PC-3 (cell line): ENCODE measurements around the gene TMCC3. TPM values are rescaled to one million over a fixed set of nuclear protein-coding genes. Genes with fewer than 3 reads are reported as not detected.

Source experiments
- ATAC-seq: fragments of 200-7000 bp; cut with Tn5 transposase; 2 replicates; pipeline ENCODE4 v1.9.1; 2020; ENCODE audit warnings: mild to moderate bottlenecking, moderate library complexity
- BruUV-seq: library from RNA; stranded (reverse); fragments of 400-500 nt; replicated peaks from 2 replicates; lab custom pipeline; 2021; lab: Mats Ljungman, UMichigan
- CTCF ChIA-PET: fragments of 300-600 bp; sonication (Branson Sonifier 250); formaldehyde crosslinking; loops from one replicate; lab custom pipeline; 2022; ENCODE audit warnings: antibody characterized with exemption; lab: Charles Lee
- POLR2A ChIA-PET: fragments of 300-600 bp; sonication (Branson Sonifier 250); formaldehyde crosslinking; loops from one replicate; lab custom pipeline; 2022; ENCODE audit warnings: antibody characterized with exemption; ENCODE audit not compliant: unreplicated experiment; lab: Charles Lee
- DNase-seq: peaks from one replicate; pipeline ENCODE4 v3.0.0-alpha.2; 2015
- H2AFZ ChIP-seq: fragments of 300-600 bp; sonication (generic); 2 replicates; pipeline ENCODE4 v1.6.0; 2016; ENCODE audit warnings: antibody characterized with exemption, low read length
- H3F3A ChIP-seq: fragments of 300-600 bp; sonication (generic); one replicate; pipeline ENCODE4 v1.6.0; 2017; ENCODE audit warnings: antibody characterized with exemption, low read length, control low read depth, mild to moderate bottlenecking; ENCODE audit not compliant: unreplicated experiment
- H3K27ac ChIP-seq: fragments of 300-600 bp; sonication (generic); 2 replicates; pipeline ENCODE4 v1.5.1; 2016; ENCODE audit warnings: mild to moderate bottlenecking, low read length
- H3K27me3 ChIP-seq: fragments of 300-600 bp; sonication (generic); 2 replicates; pipeline ENCODE4 v1.6.1; 2016; ENCODE audit warnings: low read length, mixed read lengths
- H3K36me3 ChIP-seq: fragments of 300-600 bp; sonication (generic); 2 replicates; pipeline ENCODE4 v1.6.1; 2016; ENCODE audit warnings: low read depth, mixed run types, low read length, mixed read lengths
- H3K4me1 ChIP-seq: fragments of 300-600 bp; sonication (generic); 2 replicates; pipeline ENCODE4 v1.5.1; 2016; ENCODE audit warnings: low read length; ENCODE audit not compliant: insufficient read depth
- H3K4me2 ChIP-seq: fragments of 300-600 bp; sonication (generic); 2 replicates; pipeline ENCODE4 v1.6.0; 2016; ENCODE audit warnings: low read length
- H3K4me3 ChIP-seq: fragments of 300-600 bp; sonication (generic); 2 replicates; pipeline ENCODE4 v1.5.1; 2016; ENCODE audit warnings: mild to moderate bottlenecking, low read length, mixed read lengths
- H3K79me2 ChIP-seq: fragments of 300-600 bp; sonication (generic); 2 replicates; pipeline ENCODE4 v1.6.1; 2017; ENCODE audit warnings: low read length, mixed read lengths
- H3K9ac ChIP-seq: fragments of 300-600 bp; sonication (generic); 2 replicates; pipeline ENCODE4 v1.6.0; 2016; ENCODE audit warnings: mild to moderate bottlenecking, low read length
- H3K9me2 ChIP-seq: fragments of 300-600 bp; sonication (generic); replicated peaks from 2 replicates; pipeline ENCODE4 v1.6.1; 2016; ENCODE audit warnings: mixed run types, low read length, mixed read lengths
- H3K9me3 ChIP-seq: fragments of 300-600 bp; sonication (generic); 2 replicates; pipeline ENCODE4 v1.6.1; 2016; ENCODE audit warnings: low read length, mixed read lengths
- H4K20me1 ChIP-seq: fragments of 300-600 bp; sonication (generic); 2 replicates; pipeline ENCODE4 v1.6.1; 2016; ENCODE audit warnings: low read length, mixed read lengths
- EZH2 ChIP-seq: fragments of 300-600 bp; sonication (generic); IDR thresholded peaks from one replicate; pipeline ENCODE4 v1.6.1; 2017; ENCODE audit warnings: antibody characterized with exemption, mild to moderate bottlenecking, low read length; ENCODE audit not compliant: unreplicated experiment
- EZH2phosphoT487 ChIP-seq: fragments of 300-600 bp; sonication (generic); IDR thresholded peaks from 2 replicates; pipeline ENCODE4 v1.6.1; 2018; ENCODE audit warnings: mild to moderate bottlenecking, antibody characterized with exemption, low read length, borderline replicate concordance
- intact Hi-C: fragments of 100-400 bp; cut with micrococcal nuclease; formaldehyde crosslinking; loops from 2 replicates; pipeline ENCODE4 v1.9.0; 2023
- total RNA-seq: library from RNA; depleted of rRNA; stranded (reverse); fragments of >200 nt; gene quantifications from 2 replicates; pipeline ENCODE4 v1.2.3, GENCODE V29; 2014
- TF ChIP-seq, protein P1 (sequence below): fragments of 300-600 bp; sonication (generic); conservative IDR thresholded peaks from 2 replicates; pipeline ENCODE4 v1.5.1; 2017; ENCODE audit warnings: antibody characterized with exemption, low read depth, mild to moderate bottlenecking, low read length

Gene TMCC3
- total RNA-seq, 1 experiment from 2014 or later: 6.5 TPM

DNA sequence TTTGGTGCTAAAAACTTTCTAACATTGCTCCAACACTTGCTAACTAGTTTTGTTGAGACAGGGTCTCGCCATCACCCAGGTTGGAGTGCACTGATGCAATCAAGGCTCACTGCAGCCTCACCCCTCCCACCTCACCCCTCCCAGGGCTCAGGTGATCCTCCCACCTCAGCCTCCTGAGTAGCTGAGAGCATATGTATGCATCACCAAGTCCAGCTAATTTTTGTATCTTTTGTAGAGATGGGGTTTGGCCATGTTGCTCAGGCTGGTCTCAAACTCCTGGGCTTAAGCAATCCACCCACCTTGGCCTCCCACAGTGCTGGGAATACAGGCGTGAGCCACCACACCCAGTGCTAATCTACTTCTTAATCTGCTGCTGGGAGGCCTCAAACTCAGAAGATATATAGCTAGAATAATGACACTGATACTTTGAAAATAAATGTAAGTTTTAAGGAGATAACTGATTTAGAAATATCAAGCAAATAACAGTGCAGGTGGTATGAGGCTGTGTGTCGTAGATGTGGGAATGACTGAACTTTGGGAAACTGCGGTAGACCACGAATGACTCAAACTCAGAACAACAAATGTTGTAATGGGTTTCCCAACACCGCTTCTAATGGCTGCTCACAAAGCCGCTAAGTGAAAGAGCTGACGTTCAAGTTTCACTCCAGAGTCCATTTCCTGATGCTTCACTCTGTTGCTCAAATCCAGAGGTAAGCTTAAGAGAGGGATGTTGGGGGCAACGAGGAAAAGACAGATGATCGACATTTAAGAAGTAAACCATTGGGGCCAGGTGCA is 10.0 kb downstream of the TMCC3 start:
- POLR2A ChIA-PET: no interaction called here
- TF ChIP-seq EZH2phosphoT487 (no peak), EZH2 (no peak)
- TF ChIP-seq, protein P1, sequence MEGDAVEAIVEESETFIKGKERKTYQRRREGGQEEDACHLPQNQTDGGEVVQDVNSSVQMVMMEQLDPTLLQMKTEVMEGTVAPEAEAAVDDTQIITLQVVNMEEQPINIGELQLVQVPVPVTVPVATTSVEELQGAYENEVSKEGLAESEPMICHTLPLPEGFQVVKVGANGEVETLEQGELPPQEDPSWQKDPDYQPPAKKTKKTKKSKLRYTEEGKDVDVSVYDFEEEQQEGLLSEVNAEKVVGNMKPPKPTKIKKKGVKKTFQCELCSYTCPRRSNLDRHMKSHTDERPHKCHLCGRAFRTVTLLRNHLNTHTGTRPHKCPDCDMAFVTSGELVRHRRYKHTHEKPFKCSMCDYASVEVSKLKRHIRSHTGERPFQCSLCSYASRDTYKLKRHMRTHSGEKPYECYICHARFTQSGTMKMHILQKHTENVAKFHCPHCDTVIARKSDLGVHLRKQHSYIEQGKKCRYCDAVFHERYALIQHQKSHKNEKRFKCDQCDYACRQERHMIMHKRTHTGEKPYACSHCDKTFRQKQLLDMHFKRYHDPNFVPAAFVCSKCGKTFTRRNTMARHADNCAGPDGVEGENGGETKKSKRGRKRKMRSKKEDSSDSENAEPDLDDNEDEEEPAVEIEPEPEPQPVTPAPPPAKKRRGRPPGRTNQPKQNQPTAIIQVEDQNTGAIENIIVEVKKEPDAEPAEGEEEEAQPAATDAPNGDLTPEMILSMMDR: no peak

DNA sequence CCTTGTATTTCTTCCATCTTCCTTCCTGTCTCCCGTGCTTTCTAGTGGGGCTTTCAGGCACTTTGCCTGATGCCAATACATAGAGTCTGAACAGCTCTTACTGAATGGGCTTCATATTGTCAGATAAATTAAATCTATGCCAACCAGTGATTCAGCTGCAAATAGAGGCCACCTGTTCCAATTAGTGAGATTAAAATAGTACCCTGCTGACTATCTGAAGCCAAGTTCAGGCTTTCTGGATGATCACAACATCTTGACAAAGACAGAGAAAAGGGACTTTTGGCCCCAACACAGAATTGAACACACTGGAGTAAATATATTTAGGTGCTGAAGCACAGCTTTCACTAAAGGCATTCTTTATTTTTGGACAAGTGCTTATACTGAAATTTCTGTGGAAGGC is 11.8 kb downstream of the TMCC3 start:
- Histone ChIP-seq H3K79me2 (peaks cover 16% of the 10 kb centered on the region), H3K9ac (no peak overlapping the region), H4K20me1 (no peaks in the 10 kb centered on the region), H3K4me1 (peaks cover 14% of the 10 kb centered on the region), H3K27ac (no peak overlapping the region), H3K4me3 (no peak overlapping the region), H3K36me3 (no peaks in the 10 kb centered on the region), H2AFZ (no peak overlapping the region), H3K4me2 (no peak overlapping the region), H3K9me3 (no peaks in the 10 kb centered on the region), H3F3A (no peaks in the 10 kb centered on the region), H3K27me3 (no peaks in the 10 kb centered on the region), H3K9me2 (no peaks in the 10 kb centered on the region)
- ATAC-seq (no peak), DNase-seq (no peak)
- BruUV-seq: no TSS peak
- TF ChIP-seq EZH2phosphoT487 (no peak), EZH2 (no peak)
- TF ChIP-seq, protein P1: no peak
- ChIA-PET POLR2A (no interaction called here), CTCF (no interaction called here)
- intact Hi-C loops: no loop called here

More for the DNA sequence above, 10.0 kb downstream of the TMCC3 start:
- DNase-seq (peak; percentile 39), ATAC-seq (no peak)
- no peak overlapping the region for H3K4me2 ChIP-seq
- CTCF ChIA-PET: no interaction called here
- H4K20me1 ChIP-seq: no peaks in the 10 kb centered on the region
- no peak overlapping the region for H2AFZ ChIP-seq
- H3K27ac ChIP-seq: no peak overlapping the region
- H3K27me3 ChIP-seq: no peaks in the 10 kb centered on the region
- peaks cover 29% of the 10 kb centered on the region for H3K4me1 ChIP-seq
- no peaks in the 10 kb centered on the region for H3K9me3 ChIP-seq
- H3K9ac ChIP-seq: no peak overlapping the region
- H3K4me3 ChIP-seq: no peak overlapping the region
- intact Hi-C loops: no loop called here
- H3K9me2 ChIP-seq: no peaks in the 10 kb centered on the region
- no peaks in the 10 kb centered on the region for H3F3A ChIP-seq
- BruUV-seq: no TSS peak
- peaks cover 16% of the 10 kb centered on the region for H3K79me2 ChIP-seq
- no peaks in the 10 kb centered on the region for H3K36me3 ChIP-seq
